NCI-H2196 treated with DMSO at 0.1 percent for 48 hours (cell line): Measurements from ENCODE around the gene LAMA2.

ENCODE experiments used
- DNase-seq: peaks from one replicate; lab custom pipeline; 2025; ENCODE audit not compliant: unreplicated experiment; lab: John Stamatoyannopoulos, UW

LAMA2 gene

GRCh38 chr6:129507059-129507807 is 624.3 kb downstream of the LAMA2 start:
- DNase-seq: no peak

GRCh38 chr6:129507846-129508245 is 624.9 kb downstream of the LAMA2 start:
- DNase-seq: no peak

- no peak for DNase-seq
These were observed 625.7 kb downstream of the LAMA2 start for GRCh38 chr6:129508477-129509145.

- DNase-seq: no peak
These were observed 628.0 kb downstream of the LAMA2 start for GRCh38 chr6:129510950-129511349.

- no peak for DNase-seq
These were observed 630.5 kb downstream of the LAMA2 start for GRCh38 chr6:129513471-129513870.

- no peak for DNase-seq
These were observed 632.1 kb downstream of the LAMA2 start for GRCh38 chr6:129515004-129515403.

- no peak for DNase-seq
These were observed 633.1 kb downstream of the LAMA2 start for GRCh38 chr6:129516005-129516404.

GRCh38 chr6:129516787-129517186 is 633.8 kb downstream of the LAMA2 start:
- DNase-seq: no peak

- DNase-seq: no peak
These were observed 634.4 kb downstream of the LAMA2 start for GRCh38 chr6:129517288-129517687.

GRCh38 chr6:129519750-129520149 is 636.8 kb downstream of the LAMA2 start:
- DNase-seq: no peak

- no peak for DNase-seq
These were observed 639.0 kb downstream of the LAMA2 start for GRCh38 chr6:129521946-129522345.

- no peak for DNase-seq
These were observed 640.9 kb downstream of the LAMA2 start for GRCh38 chr6:129523816-129524215.

- no peak for DNase-seq
These were observed 642.1 kb downstream of the LAMA2 start for GRCh38 chr6:129525055-129525454.

GRCh38 chr6:129534926-129535325 is 652.0 kb downstream of the LAMA2 start:
- no peak for DNase-seq

GRCh38 chr6:129536271-129536670 is 653.3 kb downstream of the LAMA2 start:
- DNase-seq: no peak

GRCh38 chr6:129539032-129539431 is 656.1 kb downstream of the LAMA2 start:
- DNase-seq: no peak

- no peak for DNase-seq
These were observed 659.8 kb downstream of the LAMA2 start for GRCh38 chr6:129542705-129543104.

GRCh38 chr6:129543981-129544380 is 661.0 kb downstream of the LAMA2 start:
- DNase-seq: no peak

GRCh38 chr6:129544892-129545612 is 662.1 kb downstream of the LAMA2 start:
- no peak for DNase-seq

- DNase-seq: no peak
These were observed 663.8 kb downstream of the LAMA2 start for GRCh38 chr6:129546702-129547101.

- DNase-seq: no peak
These were observed 668.5 kb downstream of the LAMA2 start for GRCh38 chr6:129551486-129551885.

GRCh38 chr6:129552413-129552812 is 669.5 kb downstream of the LAMA2 start:
- DNase-seq: no peak
